H1 (cell line): ENCODE data around the gene PARP1.

Source experiments
- CTCF ChIP-seq, 3 experiments: IDR thresholded peaks; 1 replicate in 2 of 3; 2 replicates in 1 of 3; pipeline versions ENCODE4 v1.5.1 to v1.6.1; 2011; ENCODE audit warnings: low read length in 3 of 3, mild to moderate bottlenecking in 3 of 3, inconsistent platforms in 2 of 3, low read depth in 1 of 3, moderate library complexity in 1 of 3; ENCODE audit not compliant: insufficient read depth in 1 of 3; ENCODE audit errors: control extremely low read depth in 1 of 3
- EP300 ChIP-seq, 2 experiments: IDR thresholded peaks; 1 replicate in 1 of 2; 2 replicates in 1 of 2; pipeline ENCODE4 v1.6.1; 2011 to 2012; ENCODE audit warnings: low read depth in 2 of 2, low read length in 2 of 2, mild to moderate bottlenecking in 2 of 2, borderline replicate concordance in 1 of 2, inconsistent platforms in 1 of 2, moderate library complexity in 1 of 2
- POLR2A ChIP-seq, 2 experiments: IDR thresholded peaks; 1 replicate in 1 of 2; 2 replicates in 1 of 2; pipeline ENCODE4 v1.6.1; 2011; ENCODE audit warnings: low read depth in 2 of 2, low read length in 2 of 2, mild to moderate bottlenecking in 2 of 2; ENCODE audit errors: control extremely low read depth in 1 of 2
- RAD21 ChIP-seq, 2 experiments: IDR thresholded peaks in 1 of 2; conservative IDR thresholded peaks in 1 of 2; 2 replicates each; pipeline ENCODE4 v1.6.1; 2011; ENCODE audit warnings: low read depth in 2 of 2, low read length in 2 of 2, improper control_type of control experiment in 1 of 2, inconsistent platforms in 1 of 2, mild to moderate bottlenecking in 1 of 2, moderate library complexity in 1 of 2
- SIN3A ChIP-seq, 2 experiments: IDR thresholded peaks in 1 of 2; conservative IDR thresholded peaks in 1 of 2; 2 replicates each; pipeline ENCODE4 v1.6.1; 2011 to 2012; ENCODE audit warnings: low read length in 2 of 2, improper control_type of control experiment in 1 of 2, low read depth in 1 of 2, mild to moderate bottlenecking in 1 of 2
- SRF ChIP-seq: IDR thresholded peaks from 2 replicates; pipeline ENCODE4 v1.6.1; 2011; ENCODE audit warnings: mild to moderate bottlenecking, low read depth, low read length, moderate library complexity

DNA sequence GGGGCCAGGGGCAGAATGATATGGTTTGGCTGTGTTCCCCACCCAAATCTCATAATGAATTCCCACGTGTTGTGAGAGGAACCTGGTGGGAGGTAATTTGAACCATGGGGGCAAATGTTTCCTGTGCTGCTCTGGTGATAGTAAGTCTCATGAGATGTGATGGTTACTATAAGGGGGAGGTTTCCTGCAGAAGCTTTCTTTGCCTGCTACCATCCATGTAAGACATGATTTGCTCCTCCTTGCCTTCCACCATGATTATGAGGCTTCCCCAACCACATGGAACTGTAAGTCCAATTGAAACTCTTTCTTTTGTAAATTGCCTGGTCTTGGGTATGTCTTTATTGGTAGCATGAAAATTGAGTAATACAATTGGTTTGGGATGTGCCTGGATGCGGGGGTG lies 65.2 kb downstream of the PARP1 start:
- TF ChIP-seq EP300 (IDR thresholded peaks at IDR 0.05; ENCODE audit: borderline replicate concordance in 1 of 2, low read depth in 2 of 2, low read length in 2 of 2) (no peak), RAD21 (IDR thresholded peaks at IDR 0.05 in 1 of 2, conservative IDR thresholded peaks at IDR 0.05 in 1 of 2; ENCODE audit: low read depth in 2 of 2, low read length in 2 of 2) (no peak), CTCF (IDR thresholded peaks at IDR 0.05; ENCODE audit: control extremely low read depth in 1 of 3, insufficient read depth in 1 of 3, low read depth in 1 of 3, low read length in 3 of 3) (no peak), SIN3A (conservative IDR thresholded peaks at IDR 0.05 in 1 of 2, IDR thresholded peaks at IDR 0.05 in 1 of 2; ENCODE audit: low read depth in 1 of 2, low read length in 2 of 2) (no peak), SRF (no peak), POLR2A (IDR thresholded peaks at IDR 0.05; ENCODE audit: control extremely low read depth in 1 of 2, low read depth in 2 of 2, low read length in 2 of 2) (no peak)
